ENCODE results near the gene CXCL5.

GRCh38 chr4:74013264-74013663, 14.8 kb upstream of the CXCL5 start:
- TF ChIP-seq EP300 (IDR thresholded peaks at IDR 0.05) (no peak), CTCF (IDR thresholded peaks at IDR 0.05) (no peak), POLR2A (IDR thresholded peaks at IDR 0.05) (no peak)

Data from tibial nerve (tissue), 4 donors.